Astrocyte (in vitro differentiated cells and primary cell): ENCODE measurements around the gene CCNF. TPM values are rescaled to one million over a fixed set of nuclear protein-coding genes. Genes with fewer than 3 reads are reported as not detected.

ENCODE experiments used
- DNase-seq: peaks from one replicate; pipeline ENCODE4 v3.0.0-alpha.2; 2010; ENCODE audit warnings: low read depth
- FAIRE-seq: peaks from 2 replicates; lab custom pipeline; 2011; peaks lifted over from hg19 to GRCh38; lab: Jason Lieb, UNC
- H2AFZ ChIP-seq: 2 replicates; pipeline ENCODE4 v1.6.0; 2012; ENCODE audit warnings: low read depth, low read length, inconsistent platforms
- H3K27ac ChIP-seq: 2 replicates; pipeline ENCODE4 v1.5.1; 2011; ENCODE audit warnings: low read depth, low read length, inconsistent platforms
- H3K27me3 ChIP-seq: 2 replicates; pipeline ENCODE4 v1.6.0; 2011; ENCODE audit warnings: low read length, inconsistent platforms; ENCODE audit not compliant: insufficient read depth
- H3K36me3 ChIP-seq: 2 replicates; pipeline ENCODE4 v1.5.1; 2011; ENCODE audit warnings: low read length, inconsistent platforms; ENCODE audit not compliant: insufficient read depth
- H3K4me1 ChIP-seq: 2 replicates; pipeline ENCODE4 v1.5.1; 2011; ENCODE audit warnings: low read length, inconsistent platforms; ENCODE audit not compliant: insufficient read depth
- H3K4me2 ChIP-seq: 2 replicates; pipeline ENCODE4 v1.6.0; 2012; ENCODE audit warnings: low read length, inconsistent platforms
- H3K4me3 ChIP-seq: 2 replicates; pipeline ENCODE4 v1.5.1; 2011; ENCODE audit warnings: low read depth, mild to moderate bottlenecking, low read length, inconsistent platforms; ENCODE audit not compliant: insufficient read depth
- H3K79me2 ChIP-seq: 2 replicates; pipeline ENCODE4 v1.6.0; 2012; ENCODE audit warnings: mild to moderate bottlenecking, low read length, inconsistent platforms; ENCODE audit not compliant: insufficient read depth
- H3K9ac ChIP-seq: 2 replicates; pipeline ENCODE4 v1.6.0; 2012; ENCODE audit warnings: mild to moderate bottlenecking, low read length, inconsistent platforms
- H3K9me3 ChIP-seq: 2 replicates; pipeline ENCODE4 v1.5.1; 2012; ENCODE audit warnings: low read depth, mild to moderate bottlenecking, low read length, inconsistent platforms; ENCODE audit not compliant: insufficient read depth
- H4K20me1 ChIP-seq: 2 replicates; pipeline ENCODE4 v1.6.0; 2012; ENCODE audit warnings: low read length, inconsistent platforms; ENCODE audit not compliant: insufficient read depth
- H3K27ac Mint-ChIP-seq: one replicate; pipeline ENCODE4 v1.8.0; 2021; ENCODE audit warnings: mild to moderate bottlenecking, mixed read lengths; ENCODE audit not compliant: unreplicated experiment
- H3K27me3 Mint-ChIP-seq: one replicate; pipeline ENCODE4 v1.8.0; 2021; ENCODE audit warnings: low read depth, mixed read lengths; ENCODE audit not compliant: unreplicated experiment
- H3K36me3 Mint-ChIP-seq: one replicate; pipeline ENCODE4 v1.8.0; 2021; ENCODE audit warnings: low read depth, mixed read lengths; ENCODE audit not compliant: unreplicated experiment
- H3K4me1 Mint-ChIP-seq: one replicate; pipeline ENCODE4 v1.8.0; 2021; ENCODE audit warnings: low read depth, mixed read lengths; ENCODE audit not compliant: unreplicated experiment
- H3K4me3 Mint-ChIP-seq: one replicate; pipeline ENCODE4 v1.8.0; 2021; ENCODE audit warnings: mild to moderate bottlenecking, moderate library complexity, mixed read lengths; ENCODE audit not compliant: unreplicated experiment
- H3K9me3 Mint-ChIP-seq: one replicate; pipeline ENCODE4 v1.8.0; 2021; ENCODE audit warnings: mild to moderate bottlenecking, mixed read lengths; ENCODE audit not compliant: unreplicated experiment
- CTCF ChIP-seq: IDR thresholded peaks from 2 replicates; pipeline ENCODE4 v1.5.1; 2011; ENCODE audit warnings: low read depth, mild to moderate bottlenecking, inconsistent platforms, low read length, moderate library complexity; ENCODE audit not compliant: insufficient read depth
- EZH2 ChIP-seq: IDR thresholded peaks from 2 replicates; pipeline ENCODE4 v1.6.1; 2012; ENCODE audit warnings: mild to moderate bottlenecking, low read length, inconsistent platforms; ENCODE audit not compliant: insufficient read depth
- total RNA-seq: library from RNA; stranded (reverse); gene quantifications from 2 replicates; pipeline ENCODE4 v1.2.1, GENCODE V29; 2021

The CCNF gene
- total RNA-seq, 1 donor from 2014 or later: 6.4 TPM

DNA sequence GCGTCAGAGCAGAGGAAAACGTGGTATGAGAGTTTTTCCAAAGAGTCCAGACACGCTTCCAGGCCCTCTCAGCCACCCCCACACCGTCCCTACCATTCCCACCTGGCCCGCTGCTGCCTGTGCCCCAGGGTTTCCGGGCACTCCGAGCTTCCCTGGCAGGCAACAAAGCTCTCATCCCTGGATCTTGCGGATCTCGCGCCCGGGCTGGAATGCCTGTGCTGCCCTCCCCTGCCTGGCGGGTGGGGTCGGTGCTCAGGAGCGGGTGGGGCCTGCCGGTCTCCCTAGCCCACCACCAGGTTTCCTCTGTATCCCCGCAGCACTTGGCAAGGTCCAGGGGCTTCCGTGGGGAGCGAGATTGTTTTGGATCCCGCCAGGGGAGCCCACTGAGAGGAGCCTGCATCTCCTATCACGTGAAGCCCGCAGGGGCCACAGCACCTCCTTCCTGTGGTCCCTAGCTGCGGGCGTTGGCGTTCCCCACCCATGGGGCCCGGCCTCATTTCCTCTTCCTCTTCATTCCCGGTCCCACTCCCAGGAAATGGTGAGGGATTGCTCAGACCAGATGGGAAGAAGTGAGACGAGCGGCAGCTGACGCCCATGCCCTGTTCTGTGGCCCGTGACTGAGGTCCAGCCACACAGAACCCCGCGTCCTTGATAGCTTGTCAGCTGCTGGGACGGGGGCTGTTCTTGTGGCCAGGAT, 56.7 kb downstream of the CCNF start:
- Histone ChIP-seq H3K79me2 (peaks cover 2% of the 10 kb centered on the region), H3K9ac (no peak overlapping the region), H3K27ac (no peak overlapping the region), H3K27me3 (no peaks in the 10 kb centered on the region), H3K4me3 (no peak overlapping the region), H2AFZ (no peak overlapping the region), H3K36me3 (no peaks in the 10 kb centered on the region), H3K9me3 (no peaks in the 10 kb centered on the region), H3K4me2 (no peak overlapping the region), H3K4me1 (peaks cover 12% of the 10 kb centered on the region), H4K20me1 (peaks cover 75% of the 10 kb centered on the region)
- no peaks in the 10 kb centered on the region for H3K9me3 Mint-ChIP-seq
- no peak for FAIRE-seq
- no peak for TF ChIP-seq EZH2
- no peak for TF ChIP-seq CTCF
- no peak overlapping the region for H3K27ac Mint-ChIP-seq
- H3K27me3 Mint-ChIP-seq: peaks cover 15% of the 10 kb centered on the region
- no peak overlapping the region for H3K4me3 Mint-ChIP-seq
- no peak for DNase-seq
- H3K36me3 Mint-ChIP-seq: peaks cover 19% of the 10 kb centered on the region
- H3K4me1 Mint-ChIP-seq: peaks cover 5% of the 10 kb centered on the region

DNA sequence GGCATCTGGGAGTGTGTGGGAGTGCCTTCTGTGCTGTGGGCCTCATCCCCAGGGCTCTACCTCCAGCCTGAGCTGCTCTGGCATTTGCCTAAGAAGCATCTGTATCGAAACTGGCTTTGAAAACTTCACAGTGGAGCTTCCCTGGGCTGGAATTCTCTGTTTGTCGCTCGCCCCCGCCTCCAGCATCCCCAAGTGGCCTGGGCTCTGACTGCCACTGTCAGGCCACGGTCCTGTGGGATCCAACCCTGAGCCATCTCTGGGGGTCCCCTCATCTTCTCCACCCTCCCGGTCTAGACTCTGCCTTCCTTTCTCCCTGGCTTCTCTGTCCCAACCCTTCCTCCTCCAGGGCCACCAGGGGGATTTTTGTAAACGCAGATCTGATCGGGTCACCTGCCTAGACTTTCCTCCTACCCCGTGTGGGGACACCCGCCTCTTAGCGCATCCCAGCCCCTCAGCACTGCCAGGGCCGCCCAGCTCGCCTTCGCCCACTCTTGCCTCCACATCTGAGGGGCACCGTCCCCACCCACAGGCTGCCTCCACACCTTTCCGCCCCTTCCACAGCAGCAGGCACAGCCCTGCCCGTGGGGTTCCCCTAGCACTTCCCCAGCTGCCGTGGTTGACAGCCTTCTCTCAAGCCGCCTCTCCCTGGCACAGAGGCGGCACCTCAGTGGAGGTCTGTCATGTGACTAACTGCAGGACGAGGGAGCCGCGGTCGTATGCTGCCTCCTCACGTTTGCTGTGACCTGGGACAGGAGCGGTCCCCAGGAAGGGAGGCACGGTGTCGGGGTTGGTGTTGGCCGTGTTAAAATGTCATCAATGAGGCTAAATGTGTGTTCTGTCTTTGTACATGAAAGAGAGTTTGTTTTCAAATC, 57.6 kb downstream of the CCNF start:
- no peak overlapping the region for H3K27ac Mint-ChIP-seq
- no peak overlapping the region for H3K4me3 Mint-ChIP-seq

More for the DNA sequence above, 57.6 kb downstream of the CCNF start:
- TF ChIP-seq EZH2 (no peak), CTCF (no peak)
- H3K27me3 Mint-ChIP-seq: peaks cover 15% of the 10 kb centered on the region
- no peak for FAIRE-seq
- Histone ChIP-seq H2AFZ (peak overlapping the region; percentile 63), H3K4me1 (peaks cover 12% of the 10 kb centered on the region), H3K4me3 (no peak overlapping the region), H3K9ac (peak overlapping the region; percentile 5), H3K27ac (no peak overlapping the region), H3K4me2 (peak overlapping the region; percentile 1), H3K36me3 (no peaks in the 10 kb centered on the region), H4K20me1 (peaks cover 69% of the 10 kb centered on the region), H3K27me3 (no peaks in the 10 kb centered on the region), H3K79me2 (no peaks in the 10 kb centered on the region), H3K9me3 (no peaks in the 10 kb centered on the region)
- DNase-seq: no peak
- H3K9me3 Mint-ChIP-seq: no peaks in the 10 kb centered on the region
- peaks cover 19% of the 10 kb centered on the region for H3K36me3 Mint-ChIP-seq
- H3K4me1 Mint-ChIP-seq: peaks cover 5% of the 10 kb centered on the region
